Effector memory CD8-positive, alpha-beta T cell (primary cell): ENCODE results near the gene CST1.
"Not testable (repeated sequence)": the region's sequence is repeated elsewhere in the genome, so short reads cannot be mapped to it uniquely, and the experiment has no call there.

Experiments used
- ATAC-seq: fragments of 150-1000 bp; cut with Tn5 transposase; replicated peaks from 2 replicates; pipeline ENCODE4 v1.10.0; 2021; ENCODE audit warnings: mild to moderate bottlenecking, moderate library complexity
- DNase-seq, 3 experiments: peaks; one replicate each; pipeline ENCODE4 v3.0.0; 2021
- H3K27ac Mint-ChIP-seq, 2 donors: one replicate each; pipeline ENCODE4 v1.8.0; 2022; ENCODE audit warnings: mild to moderate bottlenecking in 2 of 2, mixed read lengths in 2 of 2, moderate library complexity in 2 of 2
- H3K27me3 Mint-ChIP-seq, 2 donors: one replicate each; pipeline ENCODE4 v1.8.0; 2022; ENCODE audit warnings: mixed read lengths in 2 of 2
- H3K36me3 Mint-ChIP-seq: one replicate; pipeline ENCODE4 v1.8.0; 2022; ENCODE audit warnings: mild to moderate bottlenecking, moderate library complexity, mixed read lengths; ENCODE audit not compliant: insufficient read depth
- H3K4me1 Mint-ChIP-seq, 2 donors: one replicate each; pipeline ENCODE4 v1.8.0; 2022; ENCODE audit warnings: low read depth in 2 of 2, mixed read lengths in 2 of 2
- H3K4me3 Mint-ChIP-seq, 2 donors: one replicate each; pipeline ENCODE4 v1.8.0; 2022; ENCODE audit warnings: mild to moderate bottlenecking in 2 of 2, mixed read lengths in 2 of 2, moderate library complexity in 2 of 2
- H3K9me3 Mint-ChIP-seq, 2 donors: one replicate each; pipeline ENCODE4 v1.8.0; 2022; ENCODE audit warnings: mixed read lengths in 2 of 2
- total RNA-seq, 9 experiments: gene quantifications; one replicate each; lab custom pipeline; 2026; lab: John Stamatoyannopoulos, UW

Gene CST1, protein sequence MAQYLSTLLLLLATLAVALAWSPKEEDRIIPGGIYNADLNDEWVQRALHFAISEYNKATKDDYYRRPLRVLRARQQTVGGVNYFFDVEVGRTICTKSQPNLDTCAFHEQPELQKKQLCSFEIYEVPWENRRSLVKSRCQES
- total RNA-seq: 0 reads per million in 9 experiments

- not testable (repeated sequence) for H3K27ac Mint-ChIP-seq, H3K36me3 Mint-ChIP-seq, H3K4me1 Mint-ChIP-seq, DNase-seq, H3K9me3 Mint-ChIP-seq, H3K4me3 Mint-ChIP-seq, ATAC-seq
- peaks cover 51 to 94% of the 10 kb centered on the region in 2 donors for H3K27me3 Mint-ChIP-seq
Measured at GRCh38 chr20:23750786-23751185, at the start of gene CST1. TSS of gene CST1 (minus strand) at chr20:23750935. CDS start at chr20:23750866, 69 bp downstream.

GRCh38 chr20:23799216-23799847, 48.6 kb upstream of the CST1 start:
- peak in 1 of 3 experiments; percentile 12 for DNase-seq
- H3K27ac Mint-ChIP-seq, H3K4me1 Mint-ChIP-seq, H3K4me3 Mint-ChIP-seq, ATAC-seq, H3K36me3 Mint-ChIP-seq, H3K9me3 Mint-ChIP-seq: not testable (repeated sequence)
- H3K27me3 Mint-ChIP-seq: peaks cover 12 to 17% of the 10 kb centered on the region in 2 donors

- H3K36me3 Mint-ChIP-seq: no peaks in the 10 kb centered on the region
- ATAC-seq (no peak), DNase-seq (no peak)
- peaks cover 20 to 27% of the 10 kb centered on the region in 2 donors for H3K27me3 Mint-ChIP-seq
- H3K27ac Mint-ChIP-seq: no peak overlapping the region
- no peaks in the 10 kb centered on the region for H3K9me3 Mint-ChIP-seq
- no peaks in the 10 kb centered on the region for H3K4me1 Mint-ChIP-seq
- no peak overlapping the region for H3K4me3 Mint-ChIP-seq
Measured at GRCh38 chr20:23795526-23795925, 44.8 kb upstream of the CST1 start.

- no peaks in the 10 kb centered on the region for H3K36me3 Mint-ChIP-seq
- DNase-seq (no peak), ATAC-seq (no peak)
- no peaks in the 10 kb centered on the region for H3K4me1 Mint-ChIP-seq
- H3K9me3 Mint-ChIP-seq: no peaks in the 10 kb centered on the region
- H3K4me3 Mint-ChIP-seq: no peak overlapping the region
- H3K27ac Mint-ChIP-seq: no peak overlapping the region
- peaks cover 27 to 29% of the 10 kb centered on the region in 2 donors for H3K27me3 Mint-ChIP-seq
Measured at GRCh38 chr20:23794841-23795240, 44.1 kb upstream of the CST1 start.

DNA sequence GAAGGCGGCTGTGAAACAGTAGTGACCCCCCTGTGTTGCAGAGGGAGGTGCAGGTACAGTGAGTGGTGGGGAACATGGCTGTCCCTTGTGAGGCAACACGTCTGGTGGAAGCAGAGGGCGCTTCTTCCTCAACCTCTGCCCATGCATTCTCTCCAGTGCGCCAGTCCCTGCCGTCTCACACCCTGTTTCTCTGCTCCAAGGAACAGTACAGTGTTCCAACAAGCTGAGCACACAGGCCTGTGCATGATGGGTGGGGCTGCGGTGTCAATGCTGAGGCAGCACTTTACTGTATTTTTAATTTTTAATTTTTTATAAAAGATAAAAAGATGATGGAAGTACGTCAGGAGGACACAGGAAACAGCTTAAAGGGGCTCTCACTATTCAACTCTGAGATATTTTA, 43.3 kb upstream of the CST1 start:
- Mint-ChIP-seq H3K4me3 (no peak overlapping the region), H3K9me3 (no peaks in the 10 kb centered on the region), H3K27me3 (peaks cover 35 to 37% of the 10 kb centered on the region in 2 donors), H3K27ac (no peak overlapping the region), H3K36me3 (no peaks in the 10 kb centered on the region), H3K4me1 (no peaks in the 10 kb centered on the region)
- no peak for ATAC-seq
- DNase-seq: no peak

DNA sequence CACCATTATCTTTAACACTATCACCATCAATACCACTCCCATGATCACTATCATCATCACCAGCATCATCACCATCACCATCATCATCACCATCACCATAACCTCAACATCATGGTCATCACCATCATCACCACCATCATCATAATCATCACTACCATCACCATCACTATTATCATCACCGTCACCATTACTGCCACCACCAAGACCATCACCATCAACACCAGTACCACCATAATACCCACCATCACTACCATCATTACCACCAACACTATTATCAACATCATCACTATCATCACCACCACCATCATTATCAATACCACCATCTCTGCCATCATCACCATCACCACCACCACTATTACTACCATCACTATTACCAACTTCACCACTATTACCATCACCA, 32.7 kb upstream of the CST1 start:
- Mint-ChIP-seq H3K4me3 (no peak overlapping the region), H3K36me3 (no peaks in the 10 kb centered on the region), H3K27ac (no peak overlapping the region), H3K9me3 (no peaks in the 10 kb centered on the region), H3K27me3 (peaks cover 0 to 13% of the 10 kb centered on the region in 2 donors), H3K4me1 (no peaks in the 10 kb centered on the region)
- DNase-seq (no peak), ATAC-seq (no peak)

- no peaks in the 10 kb centered on the region for H3K9me3 Mint-ChIP-seq
Measured at GRCh38 chr20:23782366-23782983, 31.7 kb upstream of the CST1 start.

GRCh38 chr20:23778676-23779075, 27.9 kb upstream of the CST1 start:
- peaks cover 31 to 36% of the 10 kb centered on the region in 2 donors for H3K27me3 Mint-ChIP-seq
- not testable (repeated sequence) for H3K27ac Mint-ChIP-seq, H3K9me3 Mint-ChIP-seq, H3K4me3 Mint-ChIP-seq, H3K4me1 Mint-ChIP-seq, DNase-seq, H3K36me3 Mint-ChIP-seq, ATAC-seq

More at GRCh38 chr20:23782366-23782983, 31.7 kb upstream of the CST1 start:
- H3K27me3 Mint-ChIP-seq: peaks cover 1 to 15% of the 10 kb centered on the region in 2 donors
- ATAC-seq (no peak), DNase-seq (no peak)
- no peaks in the 10 kb centered on the region for H3K4me1 Mint-ChIP-seq
- H3K4me3 Mint-ChIP-seq: no peak overlapping the region
- H3K36me3 Mint-ChIP-seq: no peaks in the 10 kb centered on the region
- H3K27ac Mint-ChIP-seq: no peak overlapping the region

DNA sequence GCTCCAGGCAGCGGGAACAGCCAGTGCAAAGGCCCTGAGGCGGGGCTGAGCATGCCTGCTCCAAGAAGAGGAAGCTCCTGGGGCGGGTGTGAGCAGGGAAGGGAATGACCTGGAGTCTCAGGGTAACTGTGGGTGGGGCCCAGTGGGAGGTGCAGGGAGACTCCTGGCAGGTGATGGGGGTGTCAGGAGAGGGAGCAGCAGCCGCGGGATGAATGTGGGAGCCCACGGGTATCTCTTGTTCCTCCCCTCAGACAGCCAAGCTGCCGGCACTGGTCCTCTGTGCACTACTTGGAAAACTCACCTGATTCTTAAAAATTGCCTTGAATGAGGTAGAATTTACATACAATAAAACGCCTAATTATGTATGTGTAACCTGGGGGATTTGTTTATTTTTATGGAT, 26.6 kb upstream of the CST1 start:
- not testable (repeated sequence) for H3K36me3 Mint-ChIP-seq, H3K27ac Mint-ChIP-seq, H3K4me3 Mint-ChIP-seq, ATAC-seq, DNase-seq, H3K4me1 Mint-ChIP-seq, H3K9me3 Mint-ChIP-seq
- H3K27me3 Mint-ChIP-seq: peaks cover 44 to 45% of the 10 kb centered on the region in 2 donors

- no peak overlapping the region for H3K4me3 Mint-ChIP-seq
- H3K4me1 Mint-ChIP-seq: no peaks in the 10 kb centered on the region
- H3K36me3 Mint-ChIP-seq: no peaks in the 10 kb centered on the region
- ATAC-seq: no peak
- peaks cover 50 to 51% of the 10 kb centered on the region in 2 donors for H3K27me3 Mint-ChIP-seq
- H3K9me3 Mint-ChIP-seq: no peaks in the 10 kb centered on the region
- DNase-seq: no peak
- no peak overlapping the region for H3K27ac Mint-ChIP-seq
Measured at GRCh38 chr20:23776067-23776771, 25.5 kb upstream of the CST1 start.

- ATAC-seq (no peak), DNase-seq (no peak)
- peaks cover 44 to 50% of the 10 kb centered on the region in 2 donors for H3K27me3 Mint-ChIP-seq
- H3K4me3 Mint-ChIP-seq: no peak overlapping the region
- H3K27ac Mint-ChIP-seq: no peak overlapping the region
- H3K9me3 Mint-ChIP-seq: no peaks in the 10 kb centered on the region
- no peaks in the 10 kb centered on the region for H3K36me3 Mint-ChIP-seq
- no peaks in the 10 kb centered on the region for H3K4me1 Mint-ChIP-seq
Measured at GRCh38 chr20:23774081-23774480, 23.3 kb upstream of the CST1 start.

GRCh38 chr20:23773579-23773978, 22.8 kb upstream of the CST1 start:
- no peak overlapping the region for H3K27ac Mint-ChIP-seq

GRCh38 chr20:23773127-23773526, 22.4 kb upstream of the CST1 start:
- H3K4me1 Mint-ChIP-seq: no peaks in the 10 kb centered on the region
- H3K4me3 Mint-ChIP-seq: no peak overlapping the region
- H3K36me3 Mint-ChIP-seq: no peaks in the 10 kb centered on the region
- peaks cover 36 to 51% of the 10 kb centered on the region in 2 donors for H3K27me3 Mint-ChIP-seq
- ATAC-seq (no peak), DNase-seq (no peak)
- H3K9me3 Mint-ChIP-seq: no peaks in the 10 kb centered on the region
- H3K27ac Mint-ChIP-seq: no peak overlapping the region

More at GRCh38 chr20:23773579-23773978, 22.8 kb upstream of the CST1 start:
- H3K9me3 Mint-ChIP-seq: no peaks in the 10 kb centered on the region
- peaks cover 39 to 50% of the 10 kb centered on the region in 2 donors for H3K27me3 Mint-ChIP-seq
- H3K4me3 Mint-ChIP-seq: no peak overlapping the region
- DNase-seq (no peak), ATAC-seq (no peak)
- no peaks in the 10 kb centered on the region for H3K4me1 Mint-ChIP-seq
- H3K36me3 Mint-ChIP-seq: no peaks in the 10 kb centered on the region
